A549 (cell line): ENCODE measurements around the gene GCM1.

Experiments used
- CEBPB ChIP-seq, 2 experiments: fragments of >200 bp in 1 of 2; sonication (Bioruptor Twin) in 1 of 2; formaldehyde crosslinking in 1 of 2; IDR thresholded peaks; 2 replicates each; pipeline ENCODE4 v1.6.1; 2012 to 2016
- CHD4 ChIP-seq: fragments of 200-600 bp; sonication (generic); IDR thresholded peaks from 2 replicates; pipeline ENCODE4 v1.6.1; 2016; ENCODE audit warnings: antibody characterized with exemption, mild to moderate bottlenecking, borderline replicate concordance
- EP300 ChIP-seq, 2 experiments: fragments of >200 bp; sonication (Bioruptor Twin); formaldehyde crosslinking; IDR thresholded peaks; 2 replicates in 1 of 2; 3 replicates in 1 of 2; pipeline ENCODE4 v1.6.1; 2016 to 2017
- HOXB5 ChIP-seq: fragments of 250-450 bp; sonication (Bioruptor Pico); IDR thresholded peaks from 2 replicates; pipeline ENCODE4 v1.5.0; 2020; ENCODE audit warnings: mild to moderate bottlenecking, moderate library complexity
- JUN ChIP-seq, 2 experiments: fragments of >200 bp; sonication (Bioruptor Twin); formaldehyde crosslinking; IDR thresholded peaks; 2 replicates in 1 of 2; 3 replicates in 1 of 2; pipeline ENCODE4 v1.6.1; 2016 to 2017
- KDM1A ChIP-seq: fragments of 200-600 bp; sonication (generic); IDR thresholded peaks from 2 replicates; pipeline ENCODE4 v1.6.1; 2016; ENCODE audit warnings: low read depth, mild to moderate bottlenecking
- MAZ ChIP-seq: fragments of 150-350 bp; IDR thresholded peaks from 2 replicates; pipeline ENCODE4 v1.6.1; 2014; ENCODE audit warnings: antibody characterized with exemption, low read depth, low read length, borderline replicate concordance
- RAD21 ChIP-seq, 2 experiments: fragments of >200 bp in 1 of 2; sonication (Bioruptor Twin) in 1 of 2; formaldehyde crosslinking in 1 of 2; IDR thresholded peaks in 1 of 2; conservative IDR thresholded peaks in 1 of 2; 2 replicates in 1 of 2; 3 replicates in 1 of 2; pipeline ENCODE4 v1.6.1; 2012 to 2018; ENCODE audit warnings: inconsistent platforms in 1 of 2
- TP53 ChIP-seq: fragments of 250-450 bp; sonication (Bioruptor Pico); IDR thresholded peaks from 2 replicates; pipeline ENCODE4 v1.5.0; 2021; ENCODE audit warnings: mild to moderate bottlenecking, moderate library complexity
- TF ChIP-seq, protein P1 (sequence below): IDR thresholded peaks from 2 replicates; pipeline ENCODE4 v1.6.1; 2012; ENCODE audit warnings: low read depth, borderline replicate concordance
- TF ChIP-seq, protein P2 (sequence below): fragments of >200 bp; sonication (Bioruptor Twin); formaldehyde crosslinking; IDR thresholded peaks from 3 replicates; pipeline ENCODE4 v1.5.1; 2016
- TF ChIP-seq, protein P3 (sequence below): IDR thresholded peaks from 2 replicates; pipeline ENCODE4 v1.6.1; 2012

DNA sequence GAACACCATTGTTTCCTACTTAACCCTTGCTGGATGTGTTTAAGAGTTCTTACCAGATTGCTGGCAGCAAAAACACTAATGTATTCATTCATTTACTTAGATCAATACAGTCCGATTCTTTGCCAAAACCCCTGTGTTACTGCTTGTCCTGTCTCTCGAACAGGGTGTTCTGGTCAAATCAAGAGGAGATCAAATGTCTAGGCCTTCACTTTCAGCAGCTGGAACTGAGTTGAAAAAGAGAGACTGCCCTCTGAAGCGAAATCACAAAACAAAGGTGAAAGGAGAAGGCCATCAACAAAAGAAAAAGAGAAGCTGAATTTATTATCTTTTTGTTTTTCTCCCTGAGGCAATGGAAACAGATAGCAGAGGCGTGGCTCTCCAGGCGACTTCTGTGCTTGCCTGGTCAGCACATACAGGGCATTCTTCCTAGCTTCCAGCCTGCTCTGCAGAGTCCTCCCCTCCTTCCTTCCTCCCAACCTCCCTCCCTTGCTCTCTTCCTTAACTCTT lies 44.1 kb upstream of the GCM1 start:
- TF ChIP-seq, protein P1, sequence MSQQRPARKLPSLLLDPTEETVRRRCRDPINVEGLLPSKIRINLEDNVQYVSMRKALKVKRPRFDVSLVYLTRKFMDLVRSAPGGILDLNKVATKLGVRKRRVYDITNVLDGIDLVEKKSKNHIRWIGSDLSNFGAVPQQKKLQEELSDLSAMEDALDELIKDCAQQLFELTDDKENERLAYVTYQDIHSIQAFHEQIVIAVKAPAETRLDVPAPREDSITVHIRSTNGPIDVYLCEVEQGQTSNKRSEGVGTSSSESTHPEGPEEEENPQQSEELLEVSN: no peak
- TF ChIP-seq, protein P2, sequence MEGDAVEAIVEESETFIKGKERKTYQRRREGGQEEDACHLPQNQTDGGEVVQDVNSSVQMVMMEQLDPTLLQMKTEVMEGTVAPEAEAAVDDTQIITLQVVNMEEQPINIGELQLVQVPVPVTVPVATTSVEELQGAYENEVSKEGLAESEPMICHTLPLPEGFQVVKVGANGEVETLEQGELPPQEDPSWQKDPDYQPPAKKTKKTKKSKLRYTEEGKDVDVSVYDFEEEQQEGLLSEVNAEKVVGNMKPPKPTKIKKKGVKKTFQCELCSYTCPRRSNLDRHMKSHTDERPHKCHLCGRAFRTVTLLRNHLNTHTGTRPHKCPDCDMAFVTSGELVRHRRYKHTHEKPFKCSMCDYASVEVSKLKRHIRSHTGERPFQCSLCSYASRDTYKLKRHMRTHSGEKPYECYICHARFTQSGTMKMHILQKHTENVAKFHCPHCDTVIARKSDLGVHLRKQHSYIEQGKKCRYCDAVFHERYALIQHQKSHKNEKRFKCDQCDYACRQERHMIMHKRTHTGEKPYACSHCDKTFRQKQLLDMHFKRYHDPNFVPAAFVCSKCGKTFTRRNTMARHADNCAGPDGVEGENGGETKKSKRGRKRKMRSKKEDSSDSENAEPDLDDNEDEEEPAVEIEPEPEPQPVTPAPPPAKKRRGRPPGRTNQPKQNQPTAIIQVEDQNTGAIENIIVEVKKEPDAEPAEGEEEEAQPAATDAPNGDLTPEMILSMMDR: no peak
- TF ChIP-seq MAZ (no peak), CHD4 (no peak), TP53 (no peak), RAD21 (conservative IDR thresholded peaks at IDR 0.05 in 1 of 2, IDR thresholded peaks at IDR 0.05 in 1 of 2) (no peak), CEBPB (IDR thresholded peaks at IDR 0.05) (no peak), HOXB5 (CRISPR knock-in tag) (no peak), KDM1A (no peak), EP300 (IDR thresholded peaks at IDR 0.05) (no peak), JUN (IDR thresholded peaks at IDR 0.05) (no peak)
- TF ChIP-seq, protein P3, sequence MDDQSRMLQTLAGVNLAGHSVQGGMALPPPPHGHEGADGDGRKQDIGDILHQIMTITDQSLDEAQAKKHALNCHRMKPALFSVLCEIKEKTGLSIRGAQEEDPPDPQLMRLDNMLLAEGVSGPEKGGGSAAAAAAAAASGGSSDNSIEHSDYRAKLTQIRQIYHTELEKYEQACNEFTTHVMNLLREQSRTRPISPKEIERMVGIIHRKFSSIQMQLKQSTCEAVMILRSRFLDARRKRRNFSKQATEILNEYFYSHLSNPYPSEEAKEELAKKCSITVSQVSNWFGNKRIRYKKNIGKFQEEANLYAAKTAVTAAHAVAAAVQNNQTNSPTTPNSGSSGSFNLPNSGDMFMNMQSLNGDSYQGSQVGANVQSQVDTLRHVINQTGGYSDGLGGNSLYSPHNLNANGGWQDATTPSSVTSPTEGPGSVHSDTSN: no peak
